SH-SY5Y (cell line): ENCODE measurements around the gene KLK3.

Experiments
- GATA2 ChIP-seq: IDR thresholded peaks from 2 replicates; pipeline ENCODE4 v1.6.1; 2011; ENCODE audit warnings: mild to moderate bottlenecking, low read depth, low read length
- GATA3 ChIP-seq: IDR thresholded peaks from 2 replicates; pipeline ENCODE4 v1.6.1; 2011; ENCODE audit warnings: low read depth, mild to moderate bottlenecking, low read length, moderate library complexity

DNA sequence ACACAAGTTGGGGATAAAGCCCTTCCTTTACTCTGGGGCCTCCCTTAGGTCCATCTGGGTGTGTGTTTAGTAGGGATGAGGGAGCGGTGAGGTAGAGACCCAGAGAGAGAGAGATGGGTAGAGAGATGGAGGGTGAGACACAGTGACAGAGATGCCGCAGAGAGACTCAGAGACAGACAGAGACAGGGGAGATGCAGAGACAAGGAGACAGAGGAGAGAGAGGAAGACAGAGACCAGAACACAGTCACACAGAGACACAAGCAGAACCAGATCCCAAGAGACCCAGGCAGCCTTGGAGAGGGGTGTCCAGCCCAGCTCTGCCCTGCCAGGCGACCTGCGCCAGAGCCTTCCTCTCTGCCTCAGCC lies 33.5 kb upstream of the KLK3 start:
- TF ChIP-seq GATA2: no peak
- no peak for TF ChIP-seq GATA3
